NCI-H2227 treated with DMSO at 0.1 percent for 48 hours (cell line): ENCODE measurements around the gene RBM20.
"Not testable (repeated sequence)": the region's sequence is repeated elsewhere in the genome, so short reads cannot be mapped to it uniquely, and the experiment has no call there.

Source experiments
- DNase-seq: peaks from one replicate; lab custom pipeline; 2025; lab: John Stamatoyannopoulos, UW

RBM20 gene

GRCh38 chr10:110706690-110707098 is 62.6 kb downstream of the RBM20 start:
- no peak for DNase-seq

DNA sequence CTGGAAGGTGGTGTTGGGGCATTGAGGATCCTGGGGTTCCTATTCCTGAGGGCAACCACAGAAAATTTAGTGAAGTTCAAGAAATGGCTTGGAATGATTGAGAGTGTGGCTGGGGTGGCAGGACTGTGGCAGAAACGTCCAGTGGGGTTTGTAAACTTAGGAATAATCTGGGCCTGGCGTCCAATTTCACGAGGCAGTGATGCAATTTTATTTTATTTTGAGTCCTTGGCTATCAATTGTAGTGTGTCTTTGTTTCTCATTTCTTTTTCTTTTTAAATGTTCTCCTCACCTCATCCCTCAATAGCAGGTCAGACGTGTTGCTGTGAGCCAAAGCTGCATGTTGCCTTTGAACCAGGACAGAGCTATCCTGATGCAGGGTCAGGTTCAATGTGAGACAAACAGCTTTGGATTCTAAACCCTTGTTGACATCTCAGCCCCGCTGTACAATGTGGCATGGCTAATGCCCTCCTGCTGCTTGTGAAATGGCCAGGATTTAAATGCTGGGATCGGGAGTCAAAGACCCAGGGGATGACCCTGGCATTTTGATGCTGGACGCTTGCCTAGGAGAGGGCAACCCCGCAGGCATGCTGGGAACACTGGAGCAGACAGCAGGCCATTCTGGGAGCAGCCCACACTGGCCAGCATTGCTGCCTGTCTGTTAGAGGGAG is 64.8 kb downstream of the RBM20 start:
- no peak for DNase-seq

- DNase-seq: no peak
Measured at GRCh38 chr10:110709444-110709828, 65.3 kb downstream of the RBM20 start.

GRCh38 chr10:110709964-110710587 is 65.9 kb downstream of the RBM20 start:
- DNase-seq: no peak

GRCh38 chr10:110710621-110711020 is 66.5 kb downstream of the RBM20 start:
- no peak for DNase-seq

GRCh38 chr10:110711382-110711781 is 67.2 kb downstream of the RBM20 start:
- DNase-seq: no peak

DNA sequence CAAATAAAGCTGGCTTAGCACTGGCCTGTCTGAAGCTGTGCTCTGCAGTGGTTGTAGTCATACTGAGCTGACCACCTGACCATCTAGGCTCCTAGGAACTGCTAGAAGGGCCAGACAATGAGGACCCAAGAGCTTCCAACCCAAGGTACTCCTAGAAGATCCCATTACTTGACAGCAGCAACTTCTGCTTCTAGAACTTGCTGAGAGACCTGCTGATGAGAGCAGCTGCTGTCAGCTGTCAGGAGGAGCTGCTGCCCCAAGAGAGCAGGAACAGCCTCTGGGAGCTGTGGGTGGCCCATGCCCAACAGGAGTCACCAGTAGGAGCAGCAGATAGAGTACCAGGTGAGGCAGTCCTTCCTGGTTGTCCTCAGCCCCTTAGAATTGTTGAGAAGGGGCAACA is 70.2 kb downstream of the RBM20 start:
- no peak for DNase-seq

GRCh38 chr10:110717781-110718589 is 73.8 kb downstream of the RBM20 start:
- no peak for DNase-seq

DNA sequence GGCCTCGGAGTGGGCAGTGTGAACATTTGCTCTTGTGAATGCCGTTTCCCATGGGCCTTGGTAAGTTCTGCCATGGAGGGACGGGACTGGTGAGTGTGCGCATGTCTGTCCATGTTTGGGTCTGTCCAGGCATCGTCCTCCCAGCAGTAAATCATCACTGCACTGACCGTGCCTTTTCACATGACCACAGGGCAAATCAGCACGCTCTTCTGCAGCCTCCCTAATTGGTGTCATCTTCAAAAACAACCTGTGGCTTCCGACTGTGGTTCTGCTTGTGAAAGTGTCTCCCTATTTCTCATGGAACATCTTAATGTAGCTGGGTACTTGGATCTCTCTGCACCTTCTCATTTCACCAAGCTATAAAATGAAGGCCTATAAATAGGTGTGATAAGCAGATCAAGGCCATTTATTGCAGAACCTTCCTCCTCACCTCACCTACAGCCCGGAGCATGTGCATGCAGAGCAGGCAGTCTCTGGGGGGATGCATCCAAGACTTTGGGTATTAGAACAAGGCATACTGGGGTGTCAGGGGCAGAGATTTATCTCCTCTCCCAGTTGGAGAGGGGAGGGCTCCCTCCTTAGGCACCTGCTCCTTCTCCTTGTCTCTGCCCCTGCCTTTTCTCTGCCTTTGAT is 77.4 kb downstream of the RBM20 start:
- DNase-seq: no peak

DNA sequence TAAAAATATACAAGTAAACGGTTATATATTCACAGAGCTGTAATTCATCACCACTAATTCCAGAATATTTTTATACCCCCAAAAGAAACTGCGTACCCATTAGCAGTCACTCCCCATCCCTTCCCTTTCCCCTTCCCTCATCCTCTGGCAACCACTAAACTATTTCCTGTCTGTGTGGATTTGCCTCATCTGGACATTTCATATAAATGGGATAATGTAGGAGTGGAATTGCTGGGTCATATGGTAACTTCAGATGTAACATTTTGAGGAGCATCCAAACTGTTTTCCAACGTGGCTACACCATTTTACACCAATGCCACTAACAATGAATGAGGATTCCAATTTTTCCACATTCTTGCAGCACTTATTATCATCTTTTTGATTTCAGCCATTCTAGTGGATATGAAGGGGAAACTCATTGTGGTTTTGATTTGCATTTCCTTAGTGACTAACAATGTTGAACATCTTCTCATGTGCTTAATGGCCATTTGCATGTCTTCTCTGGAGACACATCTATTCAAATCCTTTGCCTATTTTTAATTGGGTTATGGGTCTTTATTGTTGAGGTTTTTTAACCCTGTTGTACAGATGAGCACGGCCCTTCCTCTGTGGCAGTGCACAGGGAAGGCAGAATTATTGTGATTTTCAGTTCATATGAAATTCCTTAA is 79.2 kb downstream of the RBM20 start:
- DNase-seq: no peak

GRCh38 chr10:110724116-110724921 is 80.2 kb downstream of the RBM20 start:
- DNase-seq: no peak

DNA sequence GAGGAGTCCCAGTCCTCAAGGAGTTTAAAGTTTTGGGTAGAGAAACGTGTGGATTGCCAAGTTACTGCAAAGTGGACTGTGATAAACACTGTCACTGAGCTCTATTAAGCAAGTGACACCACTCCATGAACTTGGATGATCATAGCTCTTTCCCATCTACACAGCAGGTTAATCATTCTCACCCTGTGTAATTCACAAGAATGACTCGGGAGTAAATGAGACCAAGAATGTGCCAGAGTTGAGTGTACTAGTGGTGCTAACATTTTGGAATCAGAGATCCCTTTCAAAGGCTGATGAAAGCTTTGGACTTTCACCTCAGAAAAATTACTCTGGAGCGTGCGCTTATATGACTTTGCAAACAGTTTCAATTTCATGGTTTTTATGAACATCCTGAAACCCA is 80.8 kb downstream of the RBM20 start:
- no peak for DNase-seq

DNA sequence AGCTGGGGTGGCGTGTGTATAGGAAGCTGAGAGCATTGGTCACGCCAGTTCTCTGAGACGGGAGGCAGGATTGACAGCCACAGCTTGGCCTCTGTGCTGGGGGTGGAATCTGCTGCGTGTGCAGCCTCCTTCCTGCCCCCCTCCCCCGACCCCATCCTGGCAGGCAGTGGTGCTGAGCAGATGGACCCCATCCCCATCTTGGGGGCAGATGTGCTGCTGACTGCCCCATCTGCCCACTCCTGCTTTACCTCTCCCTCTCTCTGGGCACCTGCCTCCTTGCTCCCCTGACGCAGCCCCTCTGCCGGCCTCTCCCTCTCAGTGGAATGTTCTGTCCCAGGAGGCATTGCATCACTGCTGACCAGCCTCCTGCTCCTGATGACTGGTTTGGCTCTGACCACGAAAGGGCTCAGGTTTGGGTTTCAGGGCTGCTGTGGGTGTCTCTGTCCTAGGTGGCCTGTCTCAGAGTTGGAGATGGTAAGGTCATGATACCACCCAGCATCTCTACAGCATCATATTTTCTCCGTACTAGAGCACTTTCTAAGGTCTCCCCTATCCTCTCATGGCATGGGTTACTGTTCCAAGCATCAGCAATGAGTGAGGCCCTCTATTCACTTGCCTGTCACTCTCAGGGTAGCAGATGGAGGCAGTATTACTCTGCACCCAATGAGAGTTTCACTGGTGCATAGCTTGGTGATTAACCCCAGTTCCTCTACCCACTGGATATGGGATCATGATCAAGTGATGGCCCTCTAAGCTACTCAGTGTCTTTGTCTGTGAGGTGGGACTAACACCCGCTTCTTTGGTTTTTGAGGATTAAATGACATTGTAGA is 81.9 kb downstream of the RBM20 start:
- DNase-seq: peak; percentile 5

DNA sequence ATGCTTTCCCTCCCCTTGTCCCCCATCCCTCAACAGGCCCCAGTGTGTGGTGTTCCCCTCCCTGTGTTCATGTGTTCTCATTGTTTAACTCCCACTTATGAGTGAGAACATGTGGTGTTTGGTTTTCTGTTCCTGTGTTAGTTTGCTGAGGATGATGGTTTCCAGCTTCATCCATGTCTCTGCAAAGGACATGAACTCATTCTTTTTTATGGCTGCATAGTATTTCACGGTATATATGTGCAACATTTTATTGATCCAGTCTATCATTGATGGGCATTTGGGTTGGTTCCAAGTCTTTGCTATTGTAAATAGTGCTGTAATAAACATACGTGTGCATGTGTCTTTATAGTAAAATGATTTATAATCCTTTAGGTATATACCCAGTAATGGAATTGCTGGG is 83.6 kb downstream of the RBM20 start:
- DNase-seq: not testable (repeated sequence)

DNA sequence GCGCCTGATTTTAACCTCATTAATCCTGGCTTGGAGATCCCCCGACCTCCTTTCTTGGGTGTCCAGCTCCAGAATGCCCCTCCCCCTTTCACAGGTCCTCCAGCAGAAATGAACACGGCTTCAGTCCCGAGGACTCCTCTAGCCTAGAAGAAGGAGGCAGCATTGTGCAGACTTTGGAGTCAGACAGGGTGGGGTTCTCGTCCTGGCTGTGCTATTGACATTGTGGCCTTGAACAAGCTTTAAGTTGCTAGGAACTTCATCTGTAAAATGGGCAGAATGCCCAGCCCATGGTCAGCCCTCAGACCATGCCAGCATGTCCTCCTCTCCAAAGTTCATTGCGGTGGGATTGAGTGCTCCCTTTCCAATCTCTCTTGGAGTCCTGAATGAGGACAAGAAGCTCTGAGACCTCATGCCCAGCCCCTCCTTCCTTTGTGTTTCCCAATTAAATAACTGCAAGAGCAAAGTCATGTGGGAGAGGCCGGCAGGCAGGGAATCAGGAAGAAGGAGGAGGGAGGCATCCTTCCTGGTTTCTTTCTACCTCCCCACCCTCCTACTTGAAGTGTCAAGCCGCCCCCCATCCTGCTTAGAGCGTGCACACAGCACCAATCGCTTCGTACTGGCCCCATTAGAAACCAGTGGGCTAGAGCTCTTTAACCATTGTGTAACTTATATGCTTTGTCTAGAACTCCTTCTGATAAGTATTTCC is 86.4 kb downstream of the RBM20 start:
- DNase-seq: no peak

DNA sequence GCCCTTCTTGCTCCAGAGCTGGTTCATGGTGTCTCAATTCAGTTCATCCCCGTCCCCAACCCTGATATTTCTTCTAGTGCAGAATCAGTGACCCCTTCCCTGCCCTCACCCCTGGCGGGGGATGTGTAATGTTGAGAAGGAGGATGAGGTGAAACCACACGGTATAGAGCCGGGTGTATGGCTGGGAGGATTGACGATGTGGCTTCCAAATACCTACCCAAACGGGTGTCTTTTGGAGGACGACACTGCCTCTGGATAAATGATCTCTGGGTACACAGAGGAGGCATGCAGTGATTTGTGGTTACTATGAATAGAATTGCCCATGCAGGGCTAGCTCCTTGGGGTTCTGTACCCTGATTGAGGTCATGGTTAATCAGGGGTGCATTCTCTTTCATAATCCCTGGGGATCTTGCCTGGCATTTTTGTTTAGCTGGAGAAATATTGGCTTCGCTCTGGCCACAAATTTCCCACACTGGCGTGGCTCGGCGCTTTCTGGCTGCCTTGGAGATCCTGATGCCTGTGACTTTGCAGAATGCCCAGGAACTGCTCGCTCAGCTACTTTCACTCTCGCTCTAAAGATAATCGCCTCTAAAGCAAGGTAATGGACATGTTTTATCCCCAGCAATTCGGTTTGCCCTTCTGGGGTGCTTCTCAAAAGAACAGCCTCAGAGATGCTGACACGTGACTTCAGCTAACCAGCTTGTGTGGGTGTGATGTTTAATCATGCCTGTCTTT is 89.2 kb downstream of the RBM20 start:
- peak; percentile 41 for DNase-seq

- DNase-seq: no peak
Measured at GRCh38 chr10:110735620-110736027, 91.5 kb downstream of the RBM20 start.

DNA sequence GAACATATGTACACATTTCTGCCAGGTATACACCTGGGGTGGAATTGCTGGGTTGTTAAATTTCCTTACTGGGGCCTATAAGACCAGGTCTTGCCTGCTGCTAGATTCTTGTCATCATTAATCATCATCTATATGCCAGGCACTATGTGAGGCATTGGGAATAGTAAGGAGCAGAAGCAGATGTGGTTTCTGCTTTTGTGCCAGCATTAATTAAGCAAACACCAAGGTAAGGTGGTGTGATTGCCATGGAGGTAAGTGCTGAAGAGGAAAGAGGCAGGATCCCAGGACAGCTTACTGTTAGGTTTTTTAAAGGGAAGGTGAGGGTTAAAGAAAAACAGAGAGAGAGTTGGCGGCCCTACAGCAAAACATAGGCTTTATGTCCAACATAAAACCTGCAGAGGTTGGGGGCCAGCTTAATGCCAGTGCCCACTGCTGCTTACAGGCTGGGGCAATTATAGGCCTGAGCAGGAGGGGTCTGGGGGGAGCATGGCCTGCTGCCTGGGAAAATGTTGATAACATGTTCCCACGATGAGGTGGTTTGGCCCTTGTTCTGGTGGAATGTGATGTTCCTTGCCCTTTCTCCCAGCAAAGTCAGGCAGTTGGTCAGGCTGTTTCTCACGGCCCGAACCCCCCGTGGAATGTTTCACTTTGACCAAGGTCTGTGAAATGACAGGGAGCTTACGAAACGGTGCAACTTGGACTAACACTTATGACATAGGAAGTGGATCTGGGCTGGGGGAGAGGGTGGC is 93.9 kb downstream of the RBM20 start:
- no peak for DNase-seq
